ENCODE results near the gene PACSIN1.

DNA sequence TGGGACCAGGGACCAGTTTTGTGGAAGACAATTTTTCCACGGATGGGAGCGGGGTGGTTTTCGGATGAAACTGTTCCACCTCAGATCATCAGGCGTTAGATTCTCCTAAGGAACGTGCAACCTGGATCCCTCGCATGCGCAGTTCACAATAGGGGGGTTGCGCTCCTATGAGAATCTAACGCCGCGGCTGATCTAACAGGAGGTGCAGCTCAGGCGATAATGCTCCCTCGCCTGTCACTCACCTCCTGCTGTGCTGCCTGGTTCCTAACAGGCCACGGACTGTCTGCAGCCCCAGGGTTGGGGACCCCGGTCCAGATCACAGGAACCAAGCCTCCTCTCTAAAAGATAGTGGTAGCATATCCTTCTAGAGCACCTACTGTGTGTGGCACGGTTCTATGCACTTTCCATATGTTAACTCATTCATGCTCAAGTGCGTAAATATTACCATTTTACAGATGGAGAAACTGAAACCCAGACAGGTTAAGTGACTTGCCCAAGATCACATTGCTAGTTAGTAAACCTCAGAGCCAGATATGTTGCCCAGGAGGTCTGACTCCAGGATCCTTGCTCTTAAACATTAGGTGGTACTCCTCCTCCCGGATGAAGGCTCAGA is 65.0 kb downstream of the PACSIN1 start:
- TF ChIP-seq EZH2 (IDR thresholded peaks at IDR 0.05; ENCODE audit: borderline replicate concordance) = no peak
- no peak for TF ChIP-seq EZH2phosphoT487 (IDR thresholded peaks at IDR 0.05; ENCODE audit: low read depth, severe bottlenecking, unreplicated experiment)

Measured in hepatocyte (in vitro differentiated cells).